Measurements from ENCODE around the gene HRK. TPM values are rescaled to one million over a fixed set of nuclear protein-coding genes. Genes with fewer than 3 reads are reported as not detected.

HRK gene
- polyA plus RNA-seq (ENCODE audit: insufficient read length in 12 of 12) = under 1 TPM in 10 of 12 donors, not detected in 2; 0.16 to 0.79 (median 0.29) TPM
- long read RNA-seq, donor 1, full-length matches to known transcripts = 1 of 1 reads
- long read RNA-seq, donor 1, partial matches to known transcripts = 0 of 1 reads
- long read RNA-seq, donor 1, other reads (novel, unspliced or antisense) = 0 of 1 reads
- long read RNA-seq, donor 2 = 0 reads
- long read RNA-seq, donor 3 = 0 reads
- long read RNA-seq, donor 4 = 0 reads
- long read RNA-seq, donor 5 = 0 reads
- long read RNA-seq, donor 6 = 0 reads
- long read RNA-seq, donor 7, full-length matches to known transcripts = 1 of 1 reads
- long read RNA-seq, donor 7, partial matches to known transcripts = 0 of 1 reads
- long read RNA-seq, donor 7, other reads (novel, unspliced or antisense) = 0 of 1 reads
- long read RNA-seq, donor 8 = 0 reads
- long read RNA-seq, donor 9 = 0 reads
- long read RNA-seq, donor 10 = 0 reads
- long read RNA-seq, donor 11 = 0 reads

GRCh38 chr12:116881325-116881876 is at the start of gene HRK:
Gene HRK (minus strand): TSS chr12:116881441. CDS start chr12:116881307, 134 bp downstream.
- DNase-seq = no peak

- DNase-seq = no peak
Measured at GRCh38 chr12:116929885-116930284, 48.6 kb upstream of the HRK start.

GRCh38 chr12:116928504-116928903 is 47.3 kb upstream of the HRK start:
- DNase-seq = no peak

- DNase-seq = no peak
Measured at GRCh38 chr12:116927244-116927940, 46.2 kb upstream of the HRK start.

GRCh38 chr12:116926283-116927243 is 45.3 kb upstream of the HRK start:
- peak; percentile 37 for DNase-seq

- no peak for DNase-seq
Measured at GRCh38 chr12:116924558-116925453, 43.6 kb upstream of the HRK start.

GRCh38 chr12:116922194-116922897 is 41.1 kb upstream of the HRK start:
- peak; percentile 29 for DNase-seq

GRCh38 chr12:116920939-116921338 is 39.7 kb upstream of the HRK start:
- DNase-seq = no peak

- no peak for DNase-seq
Measured at GRCh38 chr12:116919706-116920485, 38.7 kb upstream of the HRK start.

GRCh38 chr12:116919247-116919661 is 38.0 kb upstream of the HRK start:
- DNase-seq = no peak

- DNase-seq = no peak
Measured at GRCh38 chr12:116918464-116918863, 37.2 kb upstream of the HRK start.

GRCh38 chr12:116916714-116917114 is 35.5 kb upstream of the HRK start:
- no peak for DNase-seq

GRCh38 chr12:116916122-116916521 is 34.9 kb upstream of the HRK start:
- DNase-seq = no peak

GRCh38 chr12:116915326-116915725 is 34.1 kb upstream of the HRK start:
- DNase-seq = no peak

GRCh38 chr12:116910645-116911451 is 29.6 kb upstream of the HRK start, which contains the start of gene FBXW8:
Gene FBXW8 (plus strand): TSS chr12:116910950. CDS start chr12:116911038, 88 bp downstream.
- DNase-seq = peak; percentile 73

- no peak for DNase-seq
Measured at GRCh38 chr12:116910280-116910644, 29.0 kb upstream of the HRK start.

GRCh38 chr12:116906285-116906684 is 25.0 kb upstream of the HRK start:
- DNase-seq = no peak

GRCh38 chr12:116903818-116904217 is 22.6 kb upstream of the HRK start:
- no peak for DNase-seq

All from muscle of arm (tissue), 14 donors.